GM15510 (cell line): ENCODE measurements around the gene ZC3H8.

Experiments
- POLR2A ChIP-seq: IDR thresholded peaks from 3 replicates; pipeline ENCODE4 v1.6.1; 2011; ENCODE audit warnings: borderline replicate concordance; ENCODE audit not compliant: insufficient read length; ENCODE audit errors: extremely low read depth

The ZC3H8 gene

DNA sequence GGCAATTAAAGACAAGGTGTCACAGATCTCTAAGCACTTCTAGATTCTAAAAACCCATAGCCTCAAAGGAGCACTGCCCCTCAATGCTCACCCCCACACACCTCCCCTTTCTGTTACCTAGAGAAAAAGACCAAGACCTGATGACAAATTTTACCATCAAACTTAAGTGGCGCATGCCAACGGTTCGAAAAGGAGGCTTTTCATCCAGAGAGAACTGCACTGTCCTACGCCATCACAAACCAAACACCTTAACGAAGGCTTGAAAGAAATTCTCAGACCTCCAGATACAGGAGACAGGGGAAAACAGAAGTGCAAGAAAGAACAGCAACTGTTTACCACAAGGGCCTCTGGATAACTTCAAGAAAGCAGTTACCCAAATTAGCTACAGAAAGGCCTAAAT, 18.5 kb upstream of the ZC3H8 start:
- no peak for TF ChIP-seq POLR2A

- TF ChIP-seq POLR2A: no peak
Observed at GRCh38 chr2:112272669-112273068, 17.8 kb upstream of the ZC3H8 start.

GRCh38 chr2:112268547-112268946, 13.7 kb upstream of the ZC3H8 start:
- no peak for TF ChIP-seq POLR2A

- TF ChIP-seq POLR2A: no peak
Observed at GRCh38 chr2:112262876-112263275, 8.0 kb upstream of the ZC3H8 start.

DNA sequence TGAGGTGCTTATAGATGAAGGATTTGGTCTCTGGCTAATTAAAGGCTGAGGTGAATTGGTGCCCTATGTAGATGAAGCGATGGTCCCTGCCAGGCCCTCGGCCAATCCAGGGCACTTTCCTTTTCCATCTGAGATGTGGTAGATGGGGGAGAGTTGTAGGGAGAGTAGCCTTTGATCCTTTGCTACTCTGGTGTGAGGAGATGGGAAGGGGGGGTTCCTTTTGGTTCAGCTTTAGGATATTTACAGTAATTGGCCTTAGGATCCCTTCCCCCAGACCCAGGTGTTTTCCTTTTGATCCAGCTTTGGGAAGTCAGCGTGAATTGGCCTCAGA, 5.4 kb upstream of the ZC3H8 start:
- TF ChIP-seq POLR2A: no peak

GRCh38 chr2:112259509-112260294, 4.9 kb upstream of the ZC3H8 start:
- TF ChIP-seq POLR2A: no peak

DNA sequence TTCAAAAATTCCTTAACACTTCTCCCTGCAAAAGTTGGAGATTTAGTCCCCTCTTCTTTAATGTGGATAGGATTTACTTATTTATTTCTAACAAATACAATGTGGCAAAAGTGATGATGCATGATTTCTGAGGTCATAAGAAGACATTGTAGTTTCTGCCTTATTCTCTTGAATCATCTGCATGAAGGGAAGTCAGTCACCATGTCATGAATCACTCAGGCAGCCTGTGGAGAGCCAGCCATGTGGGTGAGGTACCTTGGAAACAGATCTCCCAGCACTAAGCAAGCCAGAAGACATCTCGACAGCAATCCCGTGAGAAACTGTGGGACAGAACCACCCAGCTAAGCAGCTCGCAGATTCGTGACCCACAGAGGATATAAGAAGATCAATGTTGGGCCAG, 2.7 kb upstream of the ZC3H8 start:
- TF ChIP-seq POLR2A: no peak

DNA sequence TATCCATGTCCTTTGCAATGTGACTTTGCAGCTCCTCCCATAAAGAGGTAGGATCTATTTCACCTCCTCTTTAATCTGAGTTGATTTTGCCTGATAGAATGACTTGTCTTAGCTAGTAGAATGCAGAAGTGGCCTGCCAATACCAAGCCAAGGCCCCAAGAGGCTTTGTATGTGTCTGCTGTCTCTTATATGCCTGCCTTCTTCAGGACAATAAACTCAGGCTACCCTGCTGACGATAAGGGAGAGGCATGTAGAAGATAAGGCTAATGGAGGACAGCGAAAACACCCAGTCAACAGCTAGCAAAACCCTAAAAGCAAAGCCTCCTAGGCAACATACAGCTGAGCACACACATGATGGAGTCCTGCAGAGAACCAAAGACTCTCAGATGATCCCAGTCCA, 1.8 kb upstream of the ZC3H8 start:
- no peak for TF ChIP-seq POLR2A

DNA sequence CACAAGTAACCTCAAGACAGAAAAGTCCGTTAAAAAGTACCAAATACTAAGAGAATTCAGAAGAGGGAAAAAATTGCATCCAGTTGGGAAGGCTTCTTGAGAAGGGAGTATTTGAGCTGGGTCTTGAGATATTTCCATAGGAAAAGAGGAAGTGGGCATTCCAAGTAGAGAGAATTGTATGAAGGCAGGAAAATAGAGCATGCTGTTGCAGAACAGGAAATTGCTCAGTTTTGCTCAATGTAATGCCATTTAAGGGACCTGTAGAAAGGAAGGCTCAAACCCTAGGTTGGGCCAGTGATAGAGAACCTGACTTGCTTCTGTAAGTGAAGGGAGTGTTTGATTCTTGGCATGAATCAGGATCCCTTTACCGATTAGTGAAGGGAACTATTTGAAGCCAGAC, 1.0 kb upstream of the ZC3H8 start:
- no peak for TF ChIP-seq POLR2A

DNA sequence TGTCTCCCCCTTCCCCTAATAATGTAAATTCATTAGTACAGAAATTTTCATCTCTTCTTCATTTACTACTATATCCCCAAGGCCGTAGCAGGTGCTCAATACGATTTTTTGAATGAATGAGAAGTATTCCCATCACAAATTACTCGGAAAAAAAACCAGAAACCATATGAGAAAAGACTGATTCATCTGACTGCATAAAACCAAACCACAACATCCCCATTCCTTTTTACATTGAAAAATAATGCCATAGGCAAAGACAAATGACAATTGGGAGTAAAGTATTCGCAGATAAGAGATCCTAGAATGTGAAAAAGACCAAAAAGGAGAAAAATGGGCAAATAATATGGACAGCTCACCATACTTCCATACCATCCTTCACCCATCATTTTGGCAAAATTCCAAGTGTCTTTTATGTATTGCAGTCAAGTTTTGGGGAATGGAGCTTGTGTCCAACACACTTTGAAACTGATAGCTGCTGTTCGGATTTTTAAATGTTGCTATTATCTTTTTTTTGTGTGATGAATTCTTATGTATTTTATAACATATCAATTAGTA, 1.5 kb downstream of the ZC3H8 start:
- no peak for TF ChIP-seq POLR2A

- TF ChIP-seq POLR2A: no peak
Observed at GRCh38 chr2:112251271-112251670, 3.6 kb downstream of the ZC3H8 start.

DNA sequence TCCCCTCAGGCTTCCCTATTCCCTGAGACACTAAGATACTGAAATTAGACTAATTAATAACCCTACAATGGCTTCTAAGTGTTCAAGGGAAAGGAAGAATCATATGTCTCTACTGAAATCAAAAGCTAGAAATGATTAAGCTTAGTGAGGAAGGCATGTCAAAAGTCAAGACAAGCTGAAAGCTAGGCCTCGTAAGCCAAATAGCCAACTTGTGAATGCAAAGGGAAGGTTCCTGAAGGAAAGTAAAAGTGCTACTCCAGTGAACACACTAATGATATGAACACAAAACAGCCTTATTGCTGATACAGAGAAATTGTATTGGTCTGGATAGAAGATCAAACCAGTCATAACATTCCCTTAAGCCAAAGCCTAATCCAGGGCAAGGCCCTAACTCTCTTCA, 10.0 kb downstream of the ZC3H8 start:
- TF ChIP-seq POLR2A: no peak

DNA sequence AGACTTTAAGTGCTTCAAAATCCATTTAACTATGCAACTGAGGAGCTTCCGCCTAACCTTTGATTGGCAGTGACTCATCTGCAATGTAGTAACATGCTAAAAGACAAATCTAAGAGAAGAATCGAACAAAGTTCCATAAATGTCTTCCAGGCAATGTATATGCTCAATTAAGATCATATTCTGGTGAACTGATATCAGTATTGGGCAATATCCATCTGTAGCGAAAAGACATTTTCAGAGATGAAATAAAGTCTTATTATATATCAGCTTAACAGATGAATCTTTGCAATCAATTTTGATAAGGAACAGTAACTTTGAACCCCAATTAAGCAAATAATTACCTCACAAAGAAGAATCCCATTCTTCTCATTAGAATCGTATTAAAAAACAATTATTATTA, 11.6 kb downstream of the ZC3H8 start:
- TF ChIP-seq POLR2A: no peak

DNA sequence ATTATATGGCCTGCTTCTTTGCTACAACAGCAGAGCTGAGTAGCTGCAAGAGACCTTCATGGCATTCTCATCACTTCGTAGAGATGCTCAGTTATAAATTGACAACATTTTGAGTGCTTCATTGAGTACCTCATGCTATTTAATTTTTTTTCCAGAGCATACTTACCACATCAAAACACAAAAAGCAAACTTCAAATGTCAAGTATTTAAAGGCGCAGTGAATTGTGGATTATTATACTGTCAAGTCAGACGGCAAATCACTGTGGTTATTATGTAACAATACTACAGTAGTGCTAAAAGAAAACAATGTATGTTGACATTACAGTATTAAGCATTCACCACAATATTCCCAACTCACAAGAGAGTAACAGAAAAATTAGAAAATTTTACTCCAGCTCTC, 12.5 kb downstream of the ZC3H8 start:
- no peak for TF ChIP-seq POLR2A

GRCh38 chr2:112239862-112240261, 15.0 kb downstream of the ZC3H8 start:
- TF ChIP-seq POLR2A: no peak

DNA sequence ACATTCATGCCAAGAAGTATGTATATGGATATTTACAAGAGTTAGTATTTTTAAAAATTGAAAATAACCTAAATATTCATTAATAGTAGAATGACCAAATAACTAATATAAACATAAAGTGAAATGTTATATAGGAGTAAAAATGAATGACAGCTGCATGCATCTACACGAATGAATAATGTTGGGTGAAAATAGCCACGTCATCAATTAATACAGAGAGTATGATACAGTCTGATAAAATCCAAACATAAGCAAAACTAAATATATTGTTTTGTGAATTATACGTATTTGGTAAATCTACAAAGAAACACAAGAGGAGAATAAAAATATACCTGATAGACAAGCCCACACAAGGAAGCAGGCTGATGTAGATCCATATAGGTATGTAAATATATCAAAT, 24.5 kb downstream of the ZC3H8 start:
- TF ChIP-seq POLR2A: no peak
